GM18508 (cell line): ENCODE measurements around the gene SOBP.
"Not testable (repeated sequence)": the region's sequence is repeated elsewhere in the genome, so short reads cannot be mapped to it uniquely, and the experiment has no call there.

ENCODE experiments used
- ATAC-seq: cut with Tn5 transposase; IDR thresholded peaks from one replicate; pipeline ENCODE4 v1.9.1; 2021; ENCODE audit warnings: moderate number of reproducible peaks; ENCODE audit not compliant: insufficient read depth, unreplicated experiment

Gene SOBP

GRCh38 chr6:107546691-107547450, 57.0 kb downstream of the SOBP start:
- no peak for ATAC-seq

- ATAC-seq, result no peak
Measured at GRCh38 chr6:107547451-107547840, 57.5 kb downstream of the SOBP start.

DNA sequence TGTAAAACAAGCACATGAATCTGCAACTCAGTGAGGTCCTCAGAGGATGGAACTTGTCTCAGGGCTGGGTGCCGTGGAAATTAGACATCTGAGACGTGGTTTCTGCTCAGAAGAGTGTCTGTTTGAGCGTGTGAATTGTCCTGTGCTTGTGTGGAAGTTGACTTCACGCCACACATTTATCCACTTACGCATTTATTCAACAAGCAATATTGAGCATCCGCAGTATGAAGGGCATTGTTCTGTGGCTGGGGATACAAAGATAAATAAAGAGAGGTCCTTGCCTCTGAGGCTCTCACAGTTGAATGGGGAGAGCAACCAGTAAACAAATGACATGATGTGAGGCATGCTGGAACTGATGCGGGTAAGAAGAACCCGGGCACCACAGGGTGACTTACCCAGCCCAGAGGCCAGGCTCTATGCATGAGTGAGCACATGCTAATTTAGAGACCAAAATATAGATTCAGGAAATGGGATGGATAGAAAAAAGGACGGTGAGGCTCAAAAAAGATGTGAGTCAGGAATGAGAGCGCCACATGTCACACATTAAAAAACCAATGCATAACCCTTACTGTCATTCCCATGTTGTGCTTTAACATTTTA, 60.4 kb downstream of the SOBP start:
- ATAC-seq, result no peak

- ATAC-seq, result no peak
Measured at GRCh38 chr6:107550906-107551305, 61.0 kb downstream of the SOBP start.

DNA sequence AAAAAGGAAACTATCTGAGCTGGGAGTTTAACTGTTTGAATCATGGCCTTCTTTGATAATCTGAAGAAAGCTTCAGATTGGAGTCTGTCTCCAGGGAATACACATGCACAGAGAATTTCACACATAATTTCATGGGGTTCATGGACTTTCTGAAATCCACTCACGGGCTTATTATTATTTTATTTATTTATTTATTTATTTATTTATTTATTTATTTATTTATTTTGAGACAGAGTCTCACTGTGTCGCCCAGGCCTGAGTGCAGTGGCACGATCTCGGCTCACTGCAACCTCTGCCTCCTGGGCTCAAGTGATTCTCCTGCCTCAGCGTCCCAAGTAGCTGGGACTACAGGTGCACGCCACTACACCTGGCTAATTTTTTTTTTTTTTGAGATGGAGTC, 63.2 kb downstream of the SOBP start:
- not testable (repeated sequence) for ATAC-seq

DNA sequence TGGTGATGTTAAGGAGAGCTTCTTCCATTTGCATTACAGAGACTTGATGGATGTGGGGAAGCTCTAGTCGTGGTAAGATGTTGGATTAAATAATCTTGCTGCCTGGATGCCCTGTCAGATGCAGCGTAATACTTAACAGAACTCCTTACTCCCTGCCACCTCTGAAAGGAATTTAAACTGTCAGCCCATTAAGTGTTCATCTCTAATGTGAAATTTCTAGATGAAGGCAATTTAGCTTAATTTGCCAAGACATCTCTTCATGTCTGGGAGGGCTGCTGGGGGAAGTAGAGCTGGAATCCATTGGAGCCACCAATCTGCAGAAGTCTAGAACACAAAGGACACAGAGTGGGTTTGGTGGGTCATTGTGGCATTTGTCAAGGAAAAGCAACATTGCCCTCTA, 64.4 kb downstream of the SOBP start:
- ATAC-seq, result no peak

GRCh38 chr6:107554918-107555317, 65.0 kb downstream of the SOBP start:
- ATAC-seq, result no peak

GRCh38 chr6:107555449-107555848, 65.5 kb downstream of the SOBP start:
- ATAC-seq, result no peak

GRCh38 chr6:107556082-107556481, 66.2 kb downstream of the SOBP start:
- ATAC-seq, result no peak

DNA sequence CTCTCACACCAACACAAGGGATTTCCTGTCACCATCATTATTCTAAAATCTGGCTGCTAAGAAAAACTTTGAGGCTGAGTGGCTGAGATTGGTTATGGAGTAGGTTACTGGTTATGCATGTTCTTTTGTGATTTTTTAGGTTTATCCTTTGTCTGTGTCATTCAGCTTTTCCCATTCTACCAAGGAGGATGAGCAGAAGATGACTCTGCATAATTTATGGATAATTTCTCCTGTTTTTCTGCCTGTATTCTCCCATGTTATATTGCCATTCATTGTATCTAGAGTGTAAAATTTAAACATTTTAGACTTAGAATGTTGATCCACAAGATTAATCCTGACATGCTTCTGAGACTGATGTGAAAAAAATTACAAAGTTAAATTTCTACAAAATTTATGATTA, 67.8 kb downstream of the SOBP start:
- no peak for ATAC-seq

GRCh38 chr6:107560657-107561056, 70.7 kb downstream of the SOBP start:
- ATAC-seq, result no peak

GRCh38 chr6:107561306-107561705, 71.4 kb downstream of the SOBP start:
- no peak for ATAC-seq

GRCh38 chr6:107563694-107564588, 74.0 kb downstream of the SOBP start:
- ATAC-seq, result no peak

DNA sequence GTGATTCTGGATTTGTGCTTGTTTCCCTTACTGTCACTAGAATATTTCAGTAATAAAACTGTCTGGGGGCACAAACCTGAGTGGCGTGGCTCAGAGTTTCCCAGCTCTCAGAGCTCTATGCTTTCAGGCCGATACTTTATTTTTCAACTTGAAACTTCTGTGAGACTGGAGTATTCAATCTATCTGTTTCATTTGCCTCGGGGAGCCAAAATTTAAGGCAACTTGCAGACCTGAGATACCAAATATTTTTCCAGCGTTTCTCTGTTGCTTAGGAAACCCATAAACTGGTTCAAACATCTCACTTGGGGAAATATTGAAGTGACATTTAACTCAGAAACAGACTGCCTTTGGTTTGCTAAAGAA, 74.7 kb downstream of the SOBP start:
- ATAC-seq, result no peak

- no peak for ATAC-seq
Measured at GRCh38 chr6:107565165-107565723, 75.3 kb downstream of the SOBP start.

GRCh38 chr6:107567643-107568042, 77.7 kb downstream of the SOBP start:
- ATAC-seq, result no peak

GRCh38 chr6:107569473-107569872, 79.6 kb downstream of the SOBP start:
- no peak for ATAC-seq

- ATAC-seq, result no peak
Measured at GRCh38 chr6:107571354-107571753, 81.4 kb downstream of the SOBP start.

DNA sequence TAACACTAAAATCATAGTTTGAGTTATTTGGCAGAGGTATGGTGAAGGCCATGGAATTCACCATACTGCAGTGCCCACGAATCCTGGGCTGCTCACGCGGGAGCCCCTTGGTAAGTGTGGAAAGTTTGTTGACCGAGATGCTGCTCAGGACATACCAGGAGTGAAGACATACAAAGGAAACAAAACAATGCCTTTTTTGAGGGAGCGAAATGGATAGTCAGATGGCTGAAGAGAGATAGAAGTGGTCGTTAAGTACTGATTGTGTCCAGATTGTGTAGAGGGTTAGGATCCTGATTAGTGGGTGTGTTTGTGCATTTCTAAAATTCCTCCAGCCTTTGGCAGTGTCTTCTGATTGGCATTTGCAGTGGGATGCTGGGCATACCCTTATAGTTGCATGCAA, 83.0 kb downstream of the SOBP start:
- no peak for ATAC-seq

DNA sequence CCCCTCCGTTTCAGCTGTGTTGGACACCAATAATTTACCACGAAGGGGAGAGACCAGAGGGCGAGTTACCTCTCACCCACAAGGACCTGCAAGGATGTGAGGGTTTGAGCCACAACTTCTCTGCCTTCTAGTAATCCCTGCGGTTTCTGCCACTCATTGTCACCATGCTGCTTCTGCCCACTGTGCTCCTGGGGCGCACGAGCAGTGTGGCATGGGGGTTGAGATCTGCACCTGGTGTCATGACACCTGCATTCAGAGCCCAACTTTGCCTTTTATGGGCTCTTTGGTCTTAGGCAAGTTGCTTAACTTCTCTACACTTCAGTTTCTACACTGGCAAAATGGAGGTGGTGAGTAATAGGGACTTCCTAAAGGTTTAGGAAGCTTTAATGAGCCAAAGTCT, 84.9 kb downstream of the SOBP start:
- ATAC-seq, result no peak

DNA sequence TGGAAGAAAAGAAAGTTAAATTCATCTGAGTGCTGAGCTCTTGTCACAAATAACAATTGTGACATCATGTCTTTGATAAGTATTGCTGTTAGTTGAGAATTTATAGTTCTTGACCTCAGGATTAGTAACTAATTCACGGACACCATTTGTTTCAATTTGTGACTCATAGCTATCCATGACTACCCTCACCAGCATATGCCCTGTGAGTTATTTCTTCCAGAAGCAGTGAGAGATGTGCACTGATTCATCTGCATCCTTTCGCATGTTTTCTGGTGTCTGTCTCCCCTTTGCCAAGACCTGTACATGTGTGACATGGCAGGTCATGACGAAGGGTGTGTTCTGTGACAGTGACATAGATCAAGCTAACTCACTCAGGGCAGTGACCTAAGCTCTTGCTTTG, 86.9 kb downstream of the SOBP start:
- no peak for ATAC-seq
